H7 (cell line): ENCODE results near the gene ANKS1B. TPM values are rescaled to one million over a fixed set of nuclear protein-coding genes. Genes with fewer than 3 reads are reported as not detected.
"Not testable (repeated sequence)": the region's sequence is repeated elsewhere in the genome, so short reads cannot be mapped to it uniquely, and the experiment has no call there.

ENCODE experiments used
- DNase-seq: peaks from one replicate; pipeline ENCODE4 v3.0.0; 2012
- H3K27me3 ChIP-seq: 2 replicates; pipeline ENCODE4 v1.6.0; 2011; ENCODE audit warnings: mild to moderate bottlenecking, low read length; ENCODE audit not compliant: control insufficient read depth, insufficient read depth
- H3K36me3 ChIP-seq: replicated peaks from 2 replicates; pipeline ENCODE4 v1.5.1; 2011; ENCODE audit warnings: low read length; ENCODE audit not compliant: control insufficient read depth, insufficient read depth
- H3K4me3 ChIP-seq: 2 replicates; pipeline ENCODE4 v1.5.1; 2011; ENCODE audit warnings: low read depth, mild to moderate bottlenecking, control low read depth, low read length, moderate library complexity; ENCODE audit not compliant: insufficient read depth
- total RNA-seq: library from RNA; depleted of rRNA; stranded (reverse); fragments of >200 nt; shearing (Covaris generic); gene quantifications from 2 replicates; pipeline ENCODE4 v1.2.3, GENCODE V29; 2014

ANKS1B gene
- total RNA-seq, 1 experiment from 2014 or later, result 3.5 TPM

- Histone ChIP-seq H3K4me3 (no peak overlapping the region), H3K36me3 (no peaks in the 10 kb centered on the region), H3K27me3 (no peaks in the 10 kb centered on the region)
- DNase-seq, result no peak
Observed at GRCh38 chr12:99732131-99732530, 252.6 kb downstream of the ANKS1B start.

- DNase-seq, result peak; percentile 32
- Histone ChIP-seq H3K4me3 (no peak overlapping the region), H3K27me3 (no peaks in the 10 kb centered on the region), H3K36me3 (no peaks in the 10 kb centered on the region)
Observed at GRCh38 chr12:99722690-99723486, 261.8 kb downstream of the ANKS1B start.

GRCh38 chr12:99721715-99722275 lies 262.9 kb downstream of the ANKS1B start:
- Histone ChIP-seq H3K4me3 (no peak overlapping the region), H3K36me3 (no peaks in the 10 kb centered on the region), H3K27me3 (no peaks in the 10 kb centered on the region)
- no peak for DNase-seq

- H3K27me3 ChIP-seq, H3K4me3 ChIP-seq, DNase-seq, H3K36me3 ChIP-seq: not testable (repeated sequence)
Observed at GRCh38 chr12:99720083-99720465, 264.7 kb downstream of the ANKS1B start.

- not testable (repeated sequence) for H3K36me3 ChIP-seq, H3K27me3 ChIP-seq, DNase-seq, H3K4me3 ChIP-seq
Observed at GRCh38 chr12:99719411-99720082, 265.2 kb downstream of the ANKS1B start.

GRCh38 chr12:99715841-99716510 lies 268.8 kb downstream of the ANKS1B start:
- not testable (repeated sequence) for DNase-seq, H3K4me3 ChIP-seq, H3K36me3 ChIP-seq, H3K27me3 ChIP-seq

GRCh38 chr12:99714921-99715320 lies 269.8 kb downstream of the ANKS1B start:
- not testable (repeated sequence) for H3K36me3 ChIP-seq, DNase-seq, H3K27me3 ChIP-seq, H3K4me3 ChIP-seq

- no peak for DNase-seq
- Histone ChIP-seq H3K36me3 (no peaks in the 10 kb centered on the region), H3K4me3 (no peak overlapping the region)
Observed at GRCh38 chr12:99713946-99714520, 270.7 kb downstream of the ANKS1B start.

GRCh38 chr12:99712281-99712680 lies 272.5 kb downstream of the ANKS1B start:
- no peak overlapping the region for H3K4me3 ChIP-seq
- no peaks in the 10 kb centered on the region for H3K36me3 ChIP-seq
- no peak for DNase-seq
- H3K27me3 ChIP-seq, result no peaks in the 10 kb centered on the region

More at GRCh38 chr12:99713946-99714520, 270.7 kb downstream of the ANKS1B start:
- H3K27me3 ChIP-seq, result no peaks in the 10 kb centered on the region

GRCh38 chr12:99711246-99711645 lies 273.5 kb downstream of the ANKS1B start:
- no peaks in the 10 kb centered on the region for H3K27me3 ChIP-seq

GRCh38 chr12:99709619-99710018 lies 275.1 kb downstream of the ANKS1B start:
- DNase-seq, result no peak
- Histone ChIP-seq H3K27me3 (no peaks in the 10 kb centered on the region), H3K4me3 (no peak overlapping the region), H3K36me3 (no peaks in the 10 kb centered on the region)

More at GRCh38 chr12:99711246-99711645, 273.5 kb downstream of the ANKS1B start:
- Histone ChIP-seq H3K36me3 (no peaks in the 10 kb centered on the region), H3K4me3 (no peak overlapping the region)
- no peak for DNase-seq

GRCh38 chr12:99709116-99709515 lies 275.6 kb downstream of the ANKS1B start:
- H3K36me3 ChIP-seq, result no peaks in the 10 kb centered on the region
- H3K4me3 ChIP-seq, result no peak overlapping the region
- H3K27me3 ChIP-seq, result no peaks in the 10 kb centered on the region
- DNase-seq, result no peak

GRCh38 chr12:99707883-99708282 lies 276.9 kb downstream of the ANKS1B start:
- H3K36me3 ChIP-seq, result no peaks in the 10 kb centered on the region
- H3K27me3 ChIP-seq, result no peaks in the 10 kb centered on the region
- H3K4me3 ChIP-seq, result no peak overlapping the region
- DNase-seq, result no peak

GRCh38 chr12:99706736-99707473 lies 277.8 kb downstream of the ANKS1B start:
- no peaks in the 10 kb centered on the region for H3K36me3 ChIP-seq
- DNase-seq, result no peak
- H3K27me3 ChIP-seq, result no peaks in the 10 kb centered on the region
- no peak overlapping the region for H3K4me3 ChIP-seq
